H9 (cell line): ENCODE measurements around the gene OR51S1. TPM values are rescaled to one million over a fixed set of nuclear protein-coding genes. Genes with fewer than 3 reads are reported as not detected.

Experiments used
- DNase-seq: peaks from one replicate; pipeline ENCODE4 v3.0.0-alpha.2; 2017
- H2AFZ ChIP-seq: one replicate; pipeline ENCODE4 v1.6.1; 2013; ENCODE audit warnings: mild to moderate bottlenecking, low read length, control low read depth, moderate library complexity
- H2AK5ac ChIP-seq: 2 replicates; pipeline ENCODE4 v1.6.1; 2013; ENCODE audit warnings: low read length, control low read depth, mixed read lengths; ENCODE audit not compliant: insufficient read length
- H2BK120ac ChIP-seq: one replicate; pipeline ENCODE4 v1.6.1; 2013; ENCODE audit warnings: low read depth, mild to moderate bottlenecking, low read length, control low read depth, inconsistent platforms; ENCODE audit not compliant: poor library complexity, severe bottlenecking
- H2BK12ac ChIP-seq: 2 replicates; pipeline ENCODE4 v1.6.1; 2013; ENCODE audit warnings: low read length, control low read depth, mixed read lengths, low read depth; ENCODE audit not compliant: insufficient read length
- H2BK15ac ChIP-seq: 2 replicates; pipeline ENCODE4 v1.6.1; 2013; ENCODE audit warnings: low read depth, low read length, control low read depth
- H2BK20ac ChIP-seq: one replicate; pipeline ENCODE4 v1.6.1; 2013; ENCODE audit warnings: low read depth, mild to moderate bottlenecking, low read length, control low read depth, inconsistent platforms; ENCODE audit not compliant: poor library complexity, severe bottlenecking
- H2BK5ac ChIP-seq: 2 replicates; pipeline ENCODE4 v1.6.1; 2013; ENCODE audit warnings: low read length, control low read depth, mixed read lengths; ENCODE audit not compliant: insufficient read length
- H3K14ac ChIP-seq: 2 replicates; pipeline ENCODE4 v1.6.1; 2013; ENCODE audit warnings: low read length, control low read depth; ENCODE audit not compliant: insufficient read depth
- H3K18ac ChIP-seq: 2 replicates; pipeline ENCODE4 v1.6.1; 2013; ENCODE audit warnings: low read depth, mild to moderate bottlenecking, mixed read lengths, low read length, control low read depth; ENCODE audit not compliant: insufficient read length
- H3K23ac ChIP-seq: 2 replicates; pipeline ENCODE4 v1.6.1; 2013; ENCODE audit warnings: low read length, control low read depth, mixed read lengths, low read depth; ENCODE audit not compliant: insufficient read length
- H3K23me2 ChIP-seq: 2 replicates; pipeline ENCODE4 v1.6.1; 2013; ENCODE audit warnings: low read depth, mild to moderate bottlenecking, mixed read lengths, low read length, control low read depth; ENCODE audit not compliant: insufficient read length, poor library complexity, severe bottlenecking
- H3K27ac ChIP-seq: 2 replicates; pipeline ENCODE4 v1.5.1; 2013; ENCODE audit warnings: low read length, control low read depth, mixed read lengths, low read depth; ENCODE audit not compliant: insufficient read length
- H3K27me3 ChIP-seq: 2 replicates; pipeline ENCODE4 v1.6.1; 2013; ENCODE audit warnings: low read length, control low read depth, inconsistent platforms; ENCODE audit not compliant: insufficient read depth
- H3K4ac ChIP-seq: 2 replicates; pipeline ENCODE4 v1.6.1; 2013; ENCODE audit warnings: low read depth, mild to moderate bottlenecking, control low read depth, inconsistent platforms, low read length, moderate library complexity
- H3K4me1 ChIP-seq: 2 replicates; pipeline ENCODE4 v1.6.1; 2013; ENCODE audit warnings: low read length, control low read depth, inconsistent platforms; ENCODE audit not compliant: insufficient read depth
- H3K4me2 ChIP-seq: 2 replicates; pipeline ENCODE4 v1.6.1; 2013; ENCODE audit warnings: low read length, control low read depth, mixed read lengths; ENCODE audit not compliant: insufficient read length, insufficient read depth
- H3K56ac ChIP-seq: 2 replicates; pipeline ENCODE4 v1.6.1; 2013; ENCODE audit warnings: low read depth, mild to moderate bottlenecking, mixed read lengths, low read length, control low read depth; ENCODE audit not compliant: insufficient read length
- H3K79me1 ChIP-seq: 2 replicates; pipeline ENCODE4 v1.6.1; 2013; ENCODE audit warnings: low read depth, mild to moderate bottlenecking, moderate library complexity, low read length, control low read depth, inconsistent platforms; ENCODE audit not compliant: insufficient read depth, poor library complexity, severe bottlenecking
- H3K79me2 ChIP-seq: 2 replicates; pipeline ENCODE4 v1.6.1; 2013; ENCODE audit warnings: low read length, control low read depth, inconsistent platforms; ENCODE audit not compliant: insufficient read depth
- H3K9ac ChIP-seq: 2 replicates; pipeline ENCODE4 v1.6.1; 2013; ENCODE audit warnings: low read length, control low read depth, mixed read lengths; ENCODE audit not compliant: insufficient read length; ENCODE audit errors: extremely low read depth
- H3K9me3 ChIP-seq: one replicate; pipeline ENCODE4 v1.6.1; 2013; ENCODE audit warnings: low read depth, low read length, inconsistent platforms; ENCODE audit not compliant: control insufficient read depth
- H3T11ph ChIP-seq: one replicate; pipeline ENCODE4 v1.6.1; 2013; ENCODE audit warnings: mild to moderate bottlenecking, low read length, control low read depth, inconsistent platforms
- H4K20me1 ChIP-seq: one replicate; pipeline ENCODE4 v1.6.1; 2013; ENCODE audit not compliant: control insufficient read depth, insufficient read length, insufficient read depth
- H4K5ac ChIP-seq: 2 replicates; pipeline ENCODE4 v1.6.1; 2013; ENCODE audit warnings: low read depth, mild to moderate bottlenecking, mixed read lengths, low read length, control low read depth; ENCODE audit not compliant: insufficient read length
- H4K8ac ChIP-seq: replicated peaks from 2 replicates; pipeline ENCODE4 v1.6.1; 2013; ENCODE audit warnings: low read length, control low read depth, mixed read lengths, low read depth; ENCODE audit not compliant: insufficient read length
- H4K91ac ChIP-seq: 2 replicates; pipeline ENCODE4 v1.6.1; 2013; ENCODE audit warnings: low read depth, mild to moderate bottlenecking, moderate library complexity, mixed read lengths, low read length, control low read depth; ENCODE audit not compliant: insufficient read length
- H3K27ac Mint-ChIP-seq, 3 experiments: 2 replicates in 2 of 3; 3 replicates in 1 of 3; pipeline ENCODE4 v1.8.0; 2020 to 2021; ENCODE audit warnings: mixed read lengths in 3 of 3, mild to moderate bottlenecking in 1 of 3, moderate library complexity in 1 of 3
- H3K27me3 Mint-ChIP-seq: 2 replicates; pipeline ENCODE4 v1.8.0; 2021; ENCODE audit warnings: low read depth, mild to moderate bottlenecking, moderate library complexity, mixed read lengths
- H3K36me3 Mint-ChIP-seq, 3 experiments: 2 replicates in 2 of 3; 3 replicates in 1 of 3; pipeline ENCODE4 v1.8.0; 2020 to 2021; ENCODE audit warnings: low read depth in 3 of 3, mixed read lengths in 3 of 3; ENCODE audit not compliant: insufficient read depth in 1 of 3
- H3K4me1 Mint-ChIP-seq, 2 experiments: 2 replicates each; pipeline ENCODE4 v1.8.0; 2020; ENCODE audit warnings: mixed read lengths in 2 of 2
- H3K4me3 Mint-ChIP-seq, 2 experiments: 2 replicates in 1 of 2; 3 replicates in 1 of 2; pipeline ENCODE4 v1.8.0; 2020 to 2021; ENCODE audit warnings: mild to moderate bottlenecking in 2 of 2, mixed read lengths in 2 of 2, moderate library complexity in 1 of 2
- H3K9me3 Mint-ChIP-seq, 2 experiments: 2 replicates in 1 of 2; 3 replicates in 1 of 2; pipeline ENCODE4 v1.8.0; 2020; ENCODE audit warnings: mild to moderate bottlenecking in 2 of 2, mixed read lengths in 2 of 2, moderate library complexity in 1 of 2
- WGBS: extraction: QIAGEN DNeasy Blood & Tissue Kit; methylation state at CpG from one replicate; pipeline ENCODE4 v1.1.7; 2013; ENCODE audit warnings: missing lambda C conversion rate, low lambda C conversion rate, mixed read lengths; ENCODE audit not compliant: insufficient read length; ENCODE audit errors: extremely low coverage; 5-methylcytosine and 5-hydroxymethylcytosine counted together
- total RNA-seq: library from RNA; stranded (reverse); gene quantifications from 2 replicates; pipeline ENCODE4 v1.2.1, GENCODE V29; 2021
- TF ChIP-seq, protein P1 (sequence below): fragments of 200-600 bp; sonication (generic); conservative IDR thresholded peaks from 3 replicates; pipeline ENCODE4 v1.8.0; 2021; ENCODE audit warnings: antibody characterized with exemption, mild to moderate bottlenecking

The OR51S1 gene
- total RNA-seq, 1 experiment from 2014 or later: not detected

DNA sequence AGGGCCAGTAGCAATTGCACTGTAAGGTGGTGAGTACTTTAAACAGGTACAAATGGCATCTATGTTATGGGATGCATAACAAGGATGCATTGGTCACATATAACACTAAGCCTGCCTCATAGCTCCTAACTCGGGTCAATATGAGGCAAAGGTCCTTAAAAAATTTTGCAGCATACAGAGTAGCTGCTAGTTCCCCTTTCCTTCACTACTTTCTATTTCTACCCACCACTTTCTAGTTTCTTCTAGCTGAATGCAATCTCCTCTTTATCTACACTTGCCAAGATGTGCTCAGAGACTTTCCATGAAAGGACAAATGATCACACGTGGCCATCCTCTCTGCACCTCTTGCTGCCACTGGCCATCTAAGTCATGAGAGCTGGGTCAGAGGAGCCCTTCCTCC is 18.1 kb downstream of the OR51S1 start:
- H3K4me3 Mint-ChIP-seq: no peak overlapping the region
- H3K36me3 Mint-ChIP-seq: no peaks in the 10 kb centered on the region
- Histone ChIP-seq H3K23ac (no peak overlapping the region), H3K9me3 (no peaks in the 10 kb centered on the region), H2BK20ac (no peak overlapping the region), H4K91ac (no peak overlapping the region), H3K9ac (no peak overlapping the region), H3K56ac (no peak overlapping the region), H3K79me2 (no peaks in the 10 kb centered on the region), H2AK5ac (no peak overlapping the region), H2AFZ (no peak overlapping the region), H2BK5ac (no peak overlapping the region), H4K20me1 (no peaks in the 10 kb centered on the region), H2BK15ac (no peak overlapping the region), H3K79me1 (no peaks in the 10 kb centered on the region), H3K27ac (no peak overlapping the region), H4K5ac (no peak overlapping the region), H3K23me2 (no peaks in the 10 kb centered on the region), H3K27me3 (no peaks in the 10 kb centered on the region), H4K8ac (no peak overlapping the region), H2BK12ac (no peak overlapping the region), H2BK120ac (no peak overlapping the region), H3T11ph (no peak overlapping the region), H3K14ac (no peak overlapping the region), H3K4me2 (no peak overlapping the region), H3K18ac (no peak overlapping the region), H3K4ac (no peak overlapping the region), H3K4me1 (no peaks in the 10 kb centered on the region)
- no peak for DNase-seq
- H3K27ac Mint-ChIP-seq: no peak overlapping the region
- TF ChIP-seq, protein P1, sequence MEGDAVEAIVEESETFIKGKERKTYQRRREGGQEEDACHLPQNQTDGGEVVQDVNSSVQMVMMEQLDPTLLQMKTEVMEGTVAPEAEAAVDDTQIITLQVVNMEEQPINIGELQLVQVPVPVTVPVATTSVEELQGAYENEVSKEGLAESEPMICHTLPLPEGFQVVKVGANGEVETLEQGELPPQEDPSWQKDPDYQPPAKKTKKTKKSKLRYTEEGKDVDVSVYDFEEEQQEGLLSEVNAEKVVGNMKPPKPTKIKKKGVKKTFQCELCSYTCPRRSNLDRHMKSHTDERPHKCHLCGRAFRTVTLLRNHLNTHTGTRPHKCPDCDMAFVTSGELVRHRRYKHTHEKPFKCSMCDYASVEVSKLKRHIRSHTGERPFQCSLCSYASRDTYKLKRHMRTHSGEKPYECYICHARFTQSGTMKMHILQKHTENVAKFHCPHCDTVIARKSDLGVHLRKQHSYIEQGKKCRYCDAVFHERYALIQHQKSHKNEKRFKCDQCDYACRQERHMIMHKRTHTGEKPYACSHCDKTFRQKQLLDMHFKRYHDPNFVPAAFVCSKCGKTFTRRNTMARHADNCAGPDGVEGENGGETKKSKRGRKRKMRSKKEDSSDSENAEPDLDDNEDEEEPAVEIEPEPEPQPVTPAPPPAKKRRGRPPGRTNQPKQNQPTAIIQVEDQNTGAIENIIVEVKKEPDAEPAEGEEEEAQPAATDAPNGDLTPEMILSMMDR: no peak
- no CpG with 5 or more reads among the region's 2 CpGs for WGBS
- H3K27me3 Mint-ChIP-seq: no peaks in the 10 kb centered on the region
- H3K9me3 Mint-ChIP-seq: no peaks in the 10 kb centered on the region
- H3K4me1 Mint-ChIP-seq: no peaks in the 10 kb centered on the region
